ENCODE data around the gene RCAN3. TPM values are rescaled to one million over a fixed set of nuclear protein-coding genes. Genes with fewer than 3 reads are reported as not detected.
"Not testable (repeated sequence)": the region's sequence is repeated elsewhere in the genome, so short reads cannot be mapped to it uniquely, and the experiment has no call there.

The RCAN3 gene
- polyA plus RNA-seq, 2 donors = 9.5 to 10.0 TPM

DNA sequence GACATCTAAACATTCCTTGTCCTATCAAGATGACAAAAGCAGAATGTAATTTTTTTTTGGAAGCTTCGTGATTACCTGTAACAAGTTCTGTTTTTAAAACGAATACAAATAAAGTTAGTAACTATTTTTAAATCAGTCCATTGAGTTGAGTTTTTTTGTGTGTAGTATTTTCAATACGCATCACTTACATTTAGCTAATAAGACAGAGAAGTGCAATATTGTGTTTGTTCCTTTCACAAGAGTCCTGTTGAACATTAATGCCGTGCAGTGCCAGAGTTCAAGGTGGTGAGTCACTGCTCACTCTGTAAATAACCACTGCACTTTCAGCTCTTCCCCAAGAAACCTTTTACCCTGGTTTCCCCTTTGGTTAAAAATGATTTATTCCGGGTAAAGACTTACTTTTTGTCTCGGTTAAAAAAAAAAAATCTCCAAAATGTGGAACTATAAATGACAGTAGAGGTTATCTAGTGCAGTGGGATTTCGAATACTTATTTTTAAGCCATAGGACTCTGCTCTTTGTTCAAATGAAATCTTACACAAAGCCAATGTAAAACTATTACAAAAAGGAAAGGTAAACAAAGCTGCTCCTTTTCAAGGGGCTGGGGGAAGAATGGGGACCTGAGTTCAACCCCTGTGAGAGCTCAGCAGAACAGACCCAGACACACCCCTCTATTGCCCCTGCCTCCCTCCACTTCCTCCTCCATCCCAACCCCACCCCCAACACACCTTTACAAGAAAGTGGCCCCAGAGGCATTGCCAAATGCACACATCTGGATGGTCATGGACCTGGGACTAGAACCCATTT is 38.5 kb downstream of the RCAN3 start:
- Histone ChIP-seq H3K27ac (ENCODE audit: low read depth in 2 of 2, low read length in 1 of 2) (peak overlapping the region in 1 of 2 donors; percentile 30), H3K9me3 (ENCODE audit: control insufficient read depth in 2 of 2, insufficient read depth in 1 of 2, low read depth in 1 of 2, low read length in 1 of 2) (no peaks in the 10 kb centered on the region), H3K4me1 (ENCODE audit: control insufficient read depth in 2 of 2, insufficient read depth in 2 of 2, low read length in 1 of 2) (no peaks in the 10 kb centered on the region), H3K36me3 (ENCODE audit: control insufficient read depth in 2 of 2, insufficient read depth in 2 of 2, low read length in 1 of 2) (peaks cover 0 to 2% of the 10 kb centered on the region in 2 donors), H3K27me3 (ENCODE audit: control insufficient read depth in 1 of 2, insufficient read depth in 2 of 2, low read length in 2 of 2) (no peaks in the 10 kb centered on the region), H3K4me3 (ENCODE audit: low read depth in 1 of 2, low read length in 2 of 2) (no peak overlapping the region)
- 34 to 42% methylated on average over 7 of the region's 7 CpGs for WGBS, 2 donors

DNA sequence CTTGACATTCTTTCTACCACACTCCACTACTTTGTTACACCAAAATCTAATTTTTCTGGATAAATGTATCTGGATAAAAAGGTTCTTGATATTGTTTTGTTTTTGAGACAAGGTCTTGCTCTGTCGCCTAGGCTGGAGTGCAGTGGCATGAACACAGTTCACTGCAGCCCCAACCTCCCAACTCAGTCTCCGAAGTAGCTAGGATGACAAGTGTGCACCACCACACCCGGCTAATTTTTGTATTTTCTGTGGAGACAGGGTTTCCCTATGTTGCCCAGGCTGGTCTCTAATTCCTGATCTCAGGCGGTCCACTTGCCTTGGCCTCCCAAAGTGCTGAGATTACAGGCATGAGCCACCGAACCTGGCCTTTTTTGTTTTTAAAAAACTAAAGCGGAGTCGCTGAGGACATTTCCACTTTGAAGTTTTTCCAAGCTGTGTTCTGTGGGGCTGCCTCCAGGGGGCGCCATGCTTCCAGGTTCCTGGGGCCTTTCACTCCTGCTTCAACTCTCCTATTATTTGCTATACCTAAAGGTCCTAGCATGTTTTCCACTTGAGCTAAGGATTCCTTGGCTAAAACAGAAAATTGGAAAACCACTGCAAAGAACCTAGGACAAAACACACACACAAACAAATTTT is 39.2 kb downstream of the RCAN3 start:
- Histone ChIP-seq H3K27ac (ENCODE audit: low read depth in 2 of 2, low read length in 1 of 2) (no peak overlapping the region), H3K9me3 (ENCODE audit: control insufficient read depth in 2 of 2, insufficient read depth in 1 of 2, low read depth in 1 of 2, low read length in 1 of 2) (no peaks in the 10 kb centered on the region), H3K36me3 (ENCODE audit: control insufficient read depth in 2 of 2, insufficient read depth in 2 of 2, low read length in 1 of 2) (peaks cover 0 to 2% of the 10 kb centered on the region in 2 donors), H3K4me1 (ENCODE audit: control insufficient read depth in 2 of 2, insufficient read depth in 2 of 2, low read length in 1 of 2) (no peaks in the 10 kb centered on the region), H3K4me3 (ENCODE audit: low read depth in 1 of 2, low read length in 2 of 2) (no peak overlapping the region), H3K27me3 (ENCODE audit: control insufficient read depth in 1 of 2, insufficient read depth in 2 of 2, low read length in 2 of 2) (no peaks in the 10 kb centered on the region)
- 72 to 74% methylated on average over 8 of the region's 8 CpGs for WGBS, 2 donors

DNA sequence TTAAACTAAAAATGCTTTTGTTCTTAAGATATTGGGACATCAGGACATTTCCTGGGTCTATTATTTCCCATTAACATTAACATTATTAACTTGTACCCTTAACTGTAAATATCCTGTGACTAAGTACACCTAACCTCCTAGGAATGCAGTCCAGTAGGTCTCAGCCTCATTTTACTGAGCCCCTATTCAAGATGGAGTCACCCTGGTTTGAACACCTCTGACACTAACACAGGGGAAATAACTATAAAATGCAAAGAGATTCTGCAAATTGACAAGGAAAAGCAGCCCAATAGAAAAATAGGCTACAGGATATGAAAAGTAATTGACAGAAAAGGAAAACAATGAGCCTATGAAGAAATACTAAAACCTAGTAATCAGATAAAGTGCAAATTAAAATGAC is 41.6 kb downstream of the RCAN3 start:
- no peaks in the 10 kb centered on the region for H3K27me3 ChIP-seq (ENCODE audit: control insufficient read depth in 1 of 2, insufficient read depth in 2 of 2, low read length in 2 of 2)
- H3K4me3 ChIP-seq (ENCODE audit: low read depth in 1 of 2, low read length in 2 of 2) = no peak overlapping the region
- no peaks in the 10 kb centered on the region for H3K4me1 ChIP-seq (ENCODE audit: control insufficient read depth in 2 of 2, insufficient read depth in 2 of 2, low read length in 1 of 2)
- H3K27ac ChIP-seq (ENCODE audit: low read depth in 2 of 2, low read length in 1 of 2) = no peak overlapping the region
- no peaks in the 10 kb centered on the region for H3K9me3 ChIP-seq (ENCODE audit: control insufficient read depth in 2 of 2, insufficient read depth in 1 of 2, low read depth in 1 of 2, low read length in 1 of 2)
- peaks cover 0 to 2% of the 10 kb centered on the region in 2 donors for H3K36me3 ChIP-seq (ENCODE audit: control insufficient read depth in 2 of 2, insufficient read depth in 2 of 2, low read length in 1 of 2)

DNA sequence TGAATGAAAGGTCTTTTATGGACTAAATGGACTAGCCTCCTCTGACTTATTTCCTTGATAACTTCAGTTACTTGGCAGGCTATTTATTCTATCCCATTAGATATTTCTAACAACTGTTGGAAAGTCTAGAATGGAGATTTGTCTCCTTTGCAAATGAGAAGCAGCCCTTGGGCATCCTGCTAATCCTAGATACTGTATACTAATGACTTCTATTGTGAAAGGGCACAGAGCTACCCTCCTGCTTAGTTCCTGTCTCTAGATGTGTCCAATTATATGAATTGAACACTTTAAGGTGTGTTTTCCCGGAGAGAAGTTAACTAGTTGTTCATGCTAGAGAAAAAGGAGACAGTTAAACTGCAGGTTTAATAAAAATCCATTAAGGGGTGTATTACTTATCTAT is 43.0 kb downstream of the RCAN3 start:
- WGBS, 2 donors = 43 to 47% methylated on average over 1 of the region's 1 CpG
- no peaks in the 10 kb centered on the region for H3K9me3 ChIP-seq (ENCODE audit: control insufficient read depth in 2 of 2, insufficient read depth in 1 of 2, low read depth in 1 of 2, low read length in 1 of 2)
- H3K27me3 ChIP-seq (ENCODE audit: control insufficient read depth in 1 of 2, insufficient read depth in 2 of 2, low read length in 2 of 2) = no peaks in the 10 kb centered on the region
- no peaks in the 10 kb centered on the region for H3K4me1 ChIP-seq (ENCODE audit: control insufficient read depth in 2 of 2, insufficient read depth in 2 of 2, low read length in 1 of 2)
- no peak overlapping the region for H3K4me3 ChIP-seq (ENCODE audit: low read depth in 1 of 2, low read length in 2 of 2)
- H3K36me3 ChIP-seq (ENCODE audit: control insufficient read depth in 2 of 2, insufficient read depth in 2 of 2, low read length in 1 of 2) = no peaks in the 10 kb centered on the region
- no peak overlapping the region for H3K27ac ChIP-seq (ENCODE audit: low read depth in 2 of 2, low read length in 1 of 2)

DNA sequence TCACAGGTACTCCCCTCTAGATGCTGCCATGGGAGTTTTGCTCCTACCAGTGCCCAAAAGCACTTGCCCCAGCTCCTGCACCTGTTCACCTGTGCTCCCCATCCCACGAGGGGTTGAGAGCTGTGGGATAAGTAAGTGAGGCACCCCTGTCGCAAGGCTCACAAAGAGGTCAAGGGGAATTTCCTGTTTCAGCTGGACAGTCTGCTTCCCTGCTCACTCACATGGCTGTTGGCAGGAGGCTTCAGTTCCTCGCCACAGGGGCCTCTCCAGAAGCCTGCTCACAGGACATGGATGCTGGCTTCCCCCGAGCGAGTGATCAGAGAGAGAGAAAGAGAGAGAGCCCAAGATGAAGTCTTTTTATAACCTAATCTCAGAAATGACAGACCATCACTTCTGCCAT is 44.6 kb downstream of the RCAN3 start:
- H3K4me3 ChIP-seq (ENCODE audit: low read depth in 1 of 2, low read length in 2 of 2) = no peak overlapping the region
- H3K36me3 ChIP-seq (ENCODE audit: control insufficient read depth in 2 of 2, insufficient read depth in 2 of 2, low read length in 1 of 2) = no peaks in the 10 kb centered on the region
- no peaks in the 10 kb centered on the region for H3K4me1 ChIP-seq (ENCODE audit: control insufficient read depth in 2 of 2, insufficient read depth in 2 of 2, low read length in 1 of 2)
- H3K9me3 ChIP-seq (ENCODE audit: control insufficient read depth in 2 of 2, insufficient read depth in 1 of 2, low read depth in 1 of 2, low read length in 1 of 2) = no peaks in the 10 kb centered on the region
- no peaks in the 10 kb centered on the region for H3K27me3 ChIP-seq (ENCODE audit: control insufficient read depth in 1 of 2, insufficient read depth in 2 of 2, low read length in 2 of 2)
- 81 to 85% methylated on average over 5 of the region's 5 CpGs for WGBS, 2 donors
- no peak overlapping the region for H3K27ac ChIP-seq (ENCODE audit: low read depth in 2 of 2, low read length in 1 of 2)

DNA sequence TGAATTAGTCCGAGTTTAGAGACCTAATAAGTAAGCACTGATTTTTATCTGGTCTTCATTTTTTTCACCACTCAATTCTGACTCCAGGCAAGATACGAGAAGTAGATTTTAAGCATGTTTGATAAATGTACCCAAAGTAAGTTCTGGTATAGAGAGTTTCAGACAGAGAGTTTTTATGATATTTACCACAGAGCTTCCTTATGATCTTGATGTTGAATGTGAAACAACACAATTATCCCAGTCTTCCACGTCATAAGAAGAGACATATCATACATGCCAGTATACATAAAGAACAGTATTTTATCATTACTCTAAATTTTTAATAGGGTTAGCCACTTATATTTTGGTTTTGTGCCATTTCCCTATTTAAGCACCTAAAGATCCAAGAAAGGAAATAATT is 45.4 kb downstream of the RCAN3 start:
- WGBS, 2 donors = 75 to 76% methylated on average over 3 of the region's 3 CpGs
- Histone ChIP-seq H3K4me1 (ENCODE audit: control insufficient read depth in 2 of 2, insufficient read depth in 2 of 2, low read length in 1 of 2) (no peaks in the 10 kb centered on the region), H3K4me3 (ENCODE audit: low read depth in 1 of 2, low read length in 2 of 2) (no peak overlapping the region), H3K36me3 (ENCODE audit: control insufficient read depth in 2 of 2, insufficient read depth in 2 of 2, low read length in 1 of 2) (no peaks in the 10 kb centered on the region), H3K27me3 (ENCODE audit: control insufficient read depth in 1 of 2, insufficient read depth in 2 of 2, low read length in 2 of 2) (no peaks in the 10 kb centered on the region), H3K9me3 (ENCODE audit: control insufficient read depth in 2 of 2, insufficient read depth in 1 of 2, low read depth in 1 of 2, low read length in 1 of 2) (no peaks in the 10 kb centered on the region), H3K27ac (ENCODE audit: low read depth in 2 of 2, low read length in 1 of 2) (no peak overlapping the region)

DNA sequence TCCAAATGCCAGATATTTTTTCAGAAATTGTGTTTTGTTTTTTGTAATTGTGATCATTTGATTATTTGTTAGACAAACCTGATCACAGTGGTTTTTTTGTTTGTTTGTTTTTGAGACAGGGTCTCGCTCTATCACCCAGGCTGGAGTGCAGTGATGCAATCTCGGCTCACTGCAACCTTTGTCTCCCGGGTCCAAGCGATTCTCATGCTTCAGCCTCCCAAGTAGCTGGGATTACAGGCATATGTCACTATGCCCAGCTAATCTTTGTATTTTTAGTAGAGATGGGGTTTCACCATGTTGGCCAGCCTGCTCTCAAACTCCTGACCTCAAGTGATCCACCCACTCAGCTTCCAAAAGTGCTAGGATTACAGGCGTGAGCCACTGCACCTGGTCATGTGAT is 46.6 kb downstream of the RCAN3 start:
- WGBS, 2 donors = 70 to 77% methylated on average over 5 of the region's 5 CpGs
- H3K36me3 ChIP-seq (ENCODE audit: control insufficient read depth in 2 of 2, insufficient read depth in 2 of 2, low read length in 1 of 2); H3K4me1 ChIP-seq (ENCODE audit: control insufficient read depth in 2 of 2, insufficient read depth in 2 of 2, low read length in 1 of 2); H3K27ac ChIP-seq (ENCODE audit: low read depth in 2 of 2, low read length in 1 of 2); H3K9me3 ChIP-seq (ENCODE audit: control insufficient read depth in 2 of 2, insufficient read depth in 1 of 2, low read depth in 1 of 2, low read length in 1 of 2); H3K27me3 ChIP-seq (ENCODE audit: control insufficient read depth in 1 of 2, insufficient read depth in 2 of 2, low read length in 2 of 2); H3K4me3 ChIP-seq (ENCODE audit: low read depth in 1 of 2, low read length in 2 of 2): not testable (repeated sequence)

DNA sequence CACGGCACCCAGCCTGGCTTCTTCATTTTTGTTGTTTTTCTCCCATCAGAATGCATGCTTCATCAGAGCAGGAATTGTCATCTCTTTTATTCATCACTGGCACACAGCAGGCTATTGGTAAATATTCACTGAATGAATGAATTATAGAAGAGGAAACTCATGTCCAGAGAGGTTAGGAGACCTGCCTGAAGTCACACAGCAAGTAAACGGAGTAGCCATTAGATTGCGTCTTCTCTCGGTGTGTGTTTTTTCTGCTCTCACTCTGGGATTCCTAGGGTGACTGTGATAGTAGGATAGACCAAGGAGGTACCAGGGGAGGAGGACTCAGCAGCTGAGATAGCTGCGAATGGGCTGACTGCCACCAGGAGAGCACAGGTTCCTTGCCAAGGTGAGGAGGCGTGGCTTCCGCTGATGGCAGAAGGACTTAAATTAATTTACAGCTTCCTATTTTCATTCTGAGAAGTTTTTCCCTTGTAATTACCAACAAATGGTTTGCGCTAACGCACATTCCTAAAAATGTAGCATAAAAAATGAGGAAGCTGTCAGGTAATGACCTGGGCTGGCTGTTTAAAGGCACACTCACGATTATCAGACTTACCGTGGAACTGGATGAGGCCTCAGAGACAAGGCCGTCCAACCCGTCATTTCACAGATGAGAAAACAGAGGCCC is 48.8 kb downstream of the RCAN3 start:
- Histone ChIP-seq H3K4me1 (ENCODE audit: control insufficient read depth in 2 of 2, insufficient read depth in 2 of 2, low read length in 1 of 2) (peaks cover 5 to 6% of the 10 kb centered on the region in 2 donors), H3K9me3 (ENCODE audit: control insufficient read depth in 2 of 2, insufficient read depth in 1 of 2, low read depth in 1 of 2, low read length in 1 of 2) (no peaks in the 10 kb centered on the region), H3K4me3 (ENCODE audit: low read depth in 1 of 2, low read length in 2 of 2) (no peak overlapping the region), H3K27me3 (ENCODE audit: control insufficient read depth in 1 of 2, insufficient read depth in 2 of 2, low read length in 2 of 2) (no peaks in the 10 kb centered on the region), H3K36me3 (ENCODE audit: control insufficient read depth in 2 of 2, insufficient read depth in 2 of 2, low read length in 1 of 2) (no peaks in the 10 kb centered on the region), H3K27ac (ENCODE audit: low read depth in 2 of 2, low read length in 1 of 2) (no peak overlapping the region)
- WGBS, 2 donors = 53 to 62% methylated on average over 13 of the region's 13 CpGs

DNA sequence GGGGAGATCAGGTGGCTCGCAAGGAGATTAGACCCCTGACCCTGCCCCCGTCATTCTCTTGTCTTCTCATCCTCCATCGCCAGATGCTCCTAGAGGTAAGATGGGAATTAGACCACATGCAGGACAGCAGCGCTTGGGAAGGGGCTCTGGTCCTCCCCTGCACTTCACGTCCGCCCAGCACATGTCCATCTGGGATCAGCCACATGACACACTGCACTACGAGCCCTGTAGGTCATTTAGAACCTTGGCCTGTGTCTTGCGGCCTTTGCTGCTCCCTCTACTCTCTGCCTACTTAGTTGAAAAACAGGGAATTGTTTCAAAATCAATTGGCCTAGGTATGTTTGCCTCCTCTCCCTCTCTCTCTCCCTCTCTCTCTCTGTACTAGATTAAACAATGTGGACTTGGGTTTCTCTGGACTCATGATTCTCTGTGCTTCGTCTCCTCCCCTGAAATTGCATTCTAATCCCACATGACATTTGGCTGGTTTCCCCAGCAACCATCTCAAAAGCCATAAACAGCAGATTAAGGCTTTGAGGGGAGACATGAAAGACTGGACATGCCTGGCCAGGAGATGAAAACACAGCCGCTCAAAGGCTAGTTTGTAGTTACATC is 49.4 kb downstream of the RCAN3 start:
- Histone ChIP-seq H3K27ac (ENCODE audit: low read depth in 2 of 2, low read length in 1 of 2) (no peak overlapping the region), H3K36me3 (ENCODE audit: control insufficient read depth in 2 of 2, insufficient read depth in 2 of 2, low read length in 1 of 2) (no peaks in the 10 kb centered on the region), H3K4me1 (ENCODE audit: control insufficient read depth in 2 of 2, insufficient read depth in 2 of 2, low read length in 1 of 2) (peaks cover 7% of the 10 kb centered on the region in 2 donors), H3K27me3 (ENCODE audit: control insufficient read depth in 1 of 2, insufficient read depth in 2 of 2, low read length in 2 of 2) (no peaks in the 10 kb centered on the region), H3K4me3 (ENCODE audit: low read depth in 1 of 2, low read length in 2 of 2) (no peak overlapping the region), H3K9me3 (ENCODE audit: control insufficient read depth in 2 of 2, insufficient read depth in 1 of 2, low read depth in 1 of 2, low read length in 1 of 2) (no peaks in the 10 kb centered on the region)
- WGBS, 2 donors = 67 to 73% methylated on average over 10 of the region's 10 CpGs

Data from esophagus (tissue), 2 donors.